Measurements from ENCODE around the gene SLC25A47. TPM values are rescaled to one million over a fixed set of nuclear protein-coding genes. Genes with fewer than 3 reads are reported as not detected.

Gene SLC25A47
- total RNA-seq, 1 experiment from 2014 or later: not detected

DNA sequence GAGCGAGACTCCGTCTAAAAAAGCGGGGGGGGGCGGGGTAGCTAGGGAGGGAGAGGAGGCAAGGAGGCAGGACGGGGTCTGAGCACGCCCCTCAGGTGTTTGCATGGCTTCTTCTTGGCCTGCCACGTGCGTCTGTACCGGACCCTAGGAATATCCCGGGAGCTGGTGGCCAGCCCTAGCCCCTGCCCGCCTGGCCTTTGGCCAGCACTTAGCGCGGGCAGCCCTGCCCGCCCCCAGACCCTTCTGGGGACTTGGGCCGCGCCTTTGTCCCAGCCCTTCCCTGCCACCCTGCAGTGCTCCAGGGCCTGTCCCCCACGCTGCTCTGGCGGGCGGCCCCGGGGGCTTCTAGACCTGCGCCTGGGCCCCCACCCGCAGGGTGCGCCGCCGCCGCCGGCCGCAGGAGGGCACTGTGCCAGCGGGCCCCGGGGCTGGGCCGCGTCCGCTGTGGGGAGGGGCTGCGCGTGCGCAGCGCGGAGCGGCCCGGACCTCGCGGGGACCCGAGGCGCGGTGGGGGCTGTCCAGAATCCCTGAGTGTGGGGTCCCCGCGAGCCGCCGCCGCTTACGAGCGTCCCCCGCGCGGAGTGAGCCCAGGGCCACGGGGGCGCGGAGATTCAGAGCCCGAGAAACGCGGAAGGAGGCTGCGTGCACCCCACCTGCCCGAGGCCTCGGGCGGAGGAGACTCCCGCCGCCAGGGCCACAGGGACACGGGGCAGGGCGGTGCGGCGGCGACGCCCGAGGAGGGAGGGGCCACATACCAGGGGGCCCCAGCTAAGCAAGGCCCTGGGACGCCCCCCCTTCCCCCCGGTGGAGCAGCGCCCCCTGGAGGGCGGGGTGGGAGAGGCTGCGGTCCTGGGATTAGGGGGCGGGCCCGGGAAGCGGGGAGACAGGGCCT is 37.9 kb upstream of the SLC25A47 start:
- ATAC-seq (peak; percentile 69), DNase-seq (ENCODE audit: low spot score) (peak; percentile 80)
- ChIA-PET POLR2A (interaction anchor here (0.9 kb wide), 1 partner anchor 12 kb away, joined by 5 read pairs; no protein-coding TSS in a partner anchor), CTCF (interaction anchor here (0.7 to 3.8 kb wide), 23 partner anchors 9 to 255 kb away, joined by 3 to 28 read pairs (median 6); partner anchors contain the start of gene DEGS2)
- Mint-ChIP-seq H3K9me3 (no peaks in the 10 kb centered on the region), H3K4me1 (peaks cover 47% of the 10 kb centered on the region), H3K27ac (no peak overlapping the region; the same call in 1 of the 2 replicates), H3K4me3 (peak overlapping the region; percentile 64), H3K36me3 (no peaks in the 10 kb centered on the region), H3K27me3 (ENCODE audit: low read depth) (no peaks in the 10 kb centered on the region)
- TF ChIP-seq, protein P1, sequence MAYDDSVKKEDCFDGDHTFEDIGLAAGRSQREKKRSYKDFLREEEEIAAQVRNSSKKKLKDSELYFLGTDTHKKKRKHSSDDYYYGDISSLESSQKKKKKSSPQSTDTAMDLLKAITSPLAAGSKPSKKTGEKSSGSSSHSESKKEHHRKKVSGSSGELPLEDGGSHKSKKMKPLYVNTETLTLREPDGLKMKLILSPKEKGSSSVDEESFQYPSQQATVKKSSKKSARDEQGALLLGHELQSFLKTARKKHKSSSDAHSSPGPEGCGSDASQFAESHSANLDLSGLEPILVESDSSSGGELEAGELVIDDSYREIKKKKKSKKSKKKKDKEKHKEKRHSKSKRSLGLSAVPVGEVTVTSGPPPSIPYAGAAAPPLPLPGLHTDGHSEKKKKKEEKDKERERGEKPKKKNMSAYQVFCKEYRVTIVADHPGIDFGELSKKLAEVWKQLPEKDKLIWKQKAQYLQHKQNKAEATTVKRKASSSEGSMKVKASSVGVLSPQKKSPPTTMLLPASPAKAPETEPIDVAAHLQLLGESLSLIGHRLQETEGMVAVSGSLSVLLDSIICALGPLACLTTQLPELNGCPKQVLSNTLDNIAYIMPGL (CRISPR knock-in tag; IDR thresholded peaks at IDR 0.05): peak; percentile 92; the same call in 1 of the 2 replicates
- TF ChIP-seq IRF1 (CRISPR knock-in tag; IDR thresholded peaks at IDR 0.05) (0 out of 2 replicates have a peak, but pooled peaks have one; percentile 47), ZNF138 (CRISPR knock-in tag; conservative IDR thresholded peaks at IDR 0.05) (no peak), NFE2L1 (CRISPR knock-in tag; IDR thresholded peaks at IDR 0.05) (no peak), EMX1 (CRISPR knock-in tag; IDR thresholded peaks at IDR 0.05) (peak; percentile 86; the same call in 1 of the 2 replicates), E2F1 (CRISPR knock-in tag; IDR thresholded peaks at IDR 0.05) (0 out of 2 replicates have a peak, but pooled peaks have one; percentile 68), FOXP1 (CRISPR knock-in tag; IDR thresholded peaks at IDR 0.05; ENCODE audit: borderline replicate concordance) (peak; percentile 64; the same call in 1 of the 2 replicates), ZNF263 (CRISPR knock-in tag; IDR thresholded peaks at IDR 0.05; ENCODE audit: low read depth) (0 out of 2 replicates have a peak, but pooled peaks have one; percentile 19), ZNF416 (CRISPR knock-in tag; IDR thresholded peaks at IDR 0.05) (peak; percentile 24; the same call in 1 of the 2 replicates), PRRX2 (CRISPR knock-in tag; IDR thresholded peaks at IDR 0.05) (0 out of 2 replicates have a peak, but pooled peaks have one; percentile 79), TEAD4 (CRISPR knock-in tag; IDR thresholded peaks at IDR 0.05) (0 out of 2 replicates have a peak, but pooled peaks have one; percentile 72), SP1 (CRISPR knock-in tag; conservative IDR thresholded peaks at IDR 0.05) (peak; percentile 75), RELA (CRISPR knock-in tag; IDR thresholded peaks at IDR 0.05; ENCODE audit: borderline replicate concordance) (no peak; the same call in 1 of the 2 replicates)
- TF ChIP-seq, protein P2, sequence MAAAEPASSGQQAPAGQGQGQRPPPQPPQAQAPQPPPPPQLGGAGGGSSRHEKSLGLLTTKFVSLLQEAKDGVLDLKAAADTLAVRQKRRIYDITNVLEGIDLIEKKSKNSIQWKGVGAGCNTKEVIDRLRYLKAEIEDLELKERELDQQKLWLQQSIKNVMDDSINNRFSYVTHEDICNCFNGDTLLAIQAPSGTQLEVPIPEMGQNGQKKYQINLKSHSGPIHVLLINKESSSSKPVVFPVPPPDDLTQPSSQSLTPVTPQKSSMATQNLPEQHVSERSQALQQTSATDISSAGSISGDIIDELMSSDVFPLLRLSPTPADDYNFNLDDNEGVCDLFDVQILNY (CRISPR knock-in tag; IDR thresholded peaks at IDR 0.05): 0 out of 2 replicates have a peak, but pooled peaks have one; percentile 48
- TF ChIP-seq, protein P3, sequence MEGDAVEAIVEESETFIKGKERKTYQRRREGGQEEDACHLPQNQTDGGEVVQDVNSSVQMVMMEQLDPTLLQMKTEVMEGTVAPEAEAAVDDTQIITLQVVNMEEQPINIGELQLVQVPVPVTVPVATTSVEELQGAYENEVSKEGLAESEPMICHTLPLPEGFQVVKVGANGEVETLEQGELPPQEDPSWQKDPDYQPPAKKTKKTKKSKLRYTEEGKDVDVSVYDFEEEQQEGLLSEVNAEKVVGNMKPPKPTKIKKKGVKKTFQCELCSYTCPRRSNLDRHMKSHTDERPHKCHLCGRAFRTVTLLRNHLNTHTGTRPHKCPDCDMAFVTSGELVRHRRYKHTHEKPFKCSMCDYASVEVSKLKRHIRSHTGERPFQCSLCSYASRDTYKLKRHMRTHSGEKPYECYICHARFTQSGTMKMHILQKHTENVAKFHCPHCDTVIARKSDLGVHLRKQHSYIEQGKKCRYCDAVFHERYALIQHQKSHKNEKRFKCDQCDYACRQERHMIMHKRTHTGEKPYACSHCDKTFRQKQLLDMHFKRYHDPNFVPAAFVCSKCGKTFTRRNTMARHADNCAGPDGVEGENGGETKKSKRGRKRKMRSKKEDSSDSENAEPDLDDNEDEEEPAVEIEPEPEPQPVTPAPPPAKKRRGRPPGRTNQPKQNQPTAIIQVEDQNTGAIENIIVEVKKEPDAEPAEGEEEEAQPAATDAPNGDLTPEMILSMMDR (IDR thresholded peaks at IDR 0.05): peak; percentile 82
- TF ChIP-seq, protein P4, sequence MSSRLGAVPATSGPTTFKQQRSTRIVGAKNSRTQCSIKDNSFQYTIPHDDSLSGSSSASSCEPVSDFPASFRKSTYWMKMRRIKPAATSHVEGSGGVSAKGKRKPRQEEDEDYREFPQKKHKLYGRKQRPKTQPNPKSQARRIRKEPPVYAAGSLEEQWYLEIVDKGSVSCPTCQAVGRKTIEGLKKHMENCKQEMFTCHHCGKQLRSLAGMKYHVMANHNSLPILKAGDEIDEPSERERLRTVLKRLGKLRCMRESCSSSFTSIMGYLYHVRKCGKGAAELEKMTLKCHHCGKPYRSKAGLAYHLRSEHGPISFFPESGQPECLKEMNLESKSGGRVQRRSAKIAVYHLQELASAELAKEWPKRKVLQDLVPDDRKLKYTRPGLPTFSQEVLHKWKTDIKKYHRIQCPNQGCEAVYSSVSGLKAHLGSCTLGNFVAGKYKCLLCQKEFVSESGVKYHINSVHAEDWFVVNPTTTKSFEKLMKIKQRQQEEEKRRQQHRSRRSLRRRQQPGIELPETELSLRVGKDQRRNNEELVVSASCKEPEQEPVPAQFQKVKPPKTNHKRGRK (CRISPR knock-in tag; IDR thresholded peaks at IDR 0.05; ENCODE audit: borderline replicate concordance): no peak
- TF ChIP-seq, protein P5, sequence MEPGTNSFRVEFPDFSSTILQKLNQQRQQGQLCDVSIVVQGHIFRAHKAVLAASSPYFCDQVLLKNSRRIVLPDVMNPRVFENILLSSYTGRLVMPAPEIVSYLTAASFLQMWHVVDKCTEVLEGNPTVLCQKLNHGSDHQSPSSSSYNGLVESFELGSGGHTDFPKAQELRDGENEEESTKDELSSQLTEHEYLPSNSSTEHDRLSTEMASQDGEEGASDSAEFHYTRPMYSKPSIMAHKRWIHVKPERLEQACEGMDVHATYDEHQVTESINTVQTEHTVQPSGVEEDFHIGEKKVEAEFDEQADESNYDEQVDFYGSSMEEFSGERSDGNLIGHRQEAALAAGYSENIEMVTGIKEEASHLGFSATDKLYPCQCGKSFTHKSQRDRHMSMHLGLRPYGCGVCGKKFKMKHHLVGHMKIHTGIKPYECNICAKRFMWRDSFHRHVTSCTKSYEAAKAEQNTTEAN (CRISPR knock-in tag; IDR thresholded peaks at IDR 0.05): peak; percentile 71
- TF ChIP-seq, protein P6, sequence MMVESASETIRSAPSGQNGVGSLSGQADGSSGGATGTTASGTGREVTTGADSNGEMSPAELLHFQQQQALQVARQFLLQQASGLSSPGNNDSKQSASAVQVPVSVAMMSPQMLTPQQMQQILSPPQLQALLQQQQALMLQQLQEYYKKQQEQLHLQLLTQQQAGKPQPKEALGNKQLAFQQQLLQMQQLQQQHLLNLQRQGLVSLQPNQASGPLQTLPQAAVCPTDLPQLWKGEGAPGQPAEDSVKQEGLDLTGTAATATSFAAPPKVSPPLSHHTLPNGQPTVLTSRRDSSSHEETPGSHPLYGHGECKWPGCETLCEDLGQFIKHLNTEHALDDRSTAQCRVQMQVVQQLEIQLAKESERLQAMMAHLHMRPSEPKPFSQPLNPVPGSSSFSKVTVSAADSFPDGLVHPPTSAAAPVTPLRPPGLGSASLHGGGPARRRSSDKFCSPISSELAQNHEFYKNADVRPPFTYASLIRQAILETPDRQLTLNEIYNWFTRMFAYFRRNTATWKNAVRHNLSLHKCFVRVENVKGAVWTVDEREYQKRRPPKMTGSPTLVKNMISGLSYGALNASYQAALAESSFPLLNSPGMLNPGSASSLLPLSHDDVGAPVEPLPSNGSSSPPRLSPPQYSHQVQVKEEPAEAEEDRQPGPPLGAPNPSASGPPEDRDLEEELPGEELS (CRISPR knock-in tag; IDR thresholded peaks at IDR 0.05): 0 out of 2 replicates have a peak, but pooled peaks have one; percentile 32
- TF ChIP-seq, protein P7, sequence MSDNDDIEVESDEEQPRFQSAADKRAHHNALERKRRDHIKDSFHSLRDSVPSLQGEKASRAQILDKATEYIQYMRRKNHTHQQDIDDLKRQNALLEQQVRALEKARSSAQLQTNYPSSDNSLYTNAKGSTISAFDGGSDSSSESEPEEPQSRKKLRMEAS (CRISPR knock-in tag; IDR thresholded peaks at IDR 0.05): peak; percentile 88
- TF ChIP-seq, protein P8, sequence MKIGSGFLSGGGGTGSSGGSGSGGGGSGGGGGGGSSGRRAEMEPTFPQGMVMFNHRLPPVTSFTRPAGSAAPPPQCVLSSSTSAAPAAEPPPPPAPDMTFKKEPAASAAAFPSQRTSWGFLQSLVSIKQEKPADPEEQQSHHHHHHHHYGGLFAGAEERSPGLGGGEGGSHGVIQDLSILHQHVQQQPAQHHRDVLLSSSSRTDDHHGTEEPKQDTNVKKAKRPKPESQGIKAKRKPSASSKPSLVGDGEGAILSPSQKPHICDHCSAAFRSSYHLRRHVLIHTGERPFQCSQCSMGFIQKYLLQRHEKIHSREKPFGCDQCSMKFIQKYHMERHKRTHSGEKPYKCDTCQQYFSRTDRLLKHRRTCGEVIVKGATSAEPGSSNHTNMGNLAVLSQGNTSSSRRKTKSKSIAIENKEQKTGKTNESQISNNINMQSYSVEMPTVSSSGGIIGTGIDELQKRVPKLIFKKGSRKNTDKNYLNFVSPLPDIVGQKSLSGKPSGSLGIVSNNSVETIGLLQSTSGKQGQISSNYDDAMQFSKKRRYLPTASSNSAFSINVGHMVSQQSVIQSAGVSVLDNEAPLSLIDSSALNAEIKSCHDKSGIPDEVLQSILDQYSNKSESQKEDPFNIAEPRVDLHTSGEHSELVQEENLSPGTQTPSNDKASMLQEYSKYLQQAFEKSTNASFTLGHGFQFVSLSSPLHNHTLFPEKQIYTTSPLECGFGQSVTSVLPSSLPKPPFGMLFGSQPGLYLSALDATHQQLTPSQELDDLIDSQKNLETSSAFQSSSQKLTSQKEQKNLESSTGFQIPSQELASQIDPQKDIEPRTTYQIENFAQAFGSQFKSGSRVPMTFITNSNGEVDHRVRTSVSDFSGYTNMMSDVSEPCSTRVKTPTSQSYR (CRISPR knock-in tag; IDR thresholded peaks at IDR 0.05): no peak
